ENCODE measurements around the gene KRTAP10-12. TPM values are rescaled to one million over a fixed set of nuclear protein-coding genes. Genes with fewer than 3 reads are reported as not detected.

KRTAP10-12 gene
- total and polyA plus RNA-seq, 2 of the 4 experiments (the other 2 are of a cell fraction) = not detected

GRCh38 chr21:44658913-44659595 lies 37.9 kb upstream of the KRTAP10-12 start:
- in situ Hi-C loops (cut with MboI; ENCODE audit: low sequenced_read_pairs) (no loop called here), intact Hi-C loops (cut with micrococcal nuclease) (loop anchor here (10.0 kb wide), 1 partner anchor 56 kb away; the partner anchor contains the start of gene TSPEAR), dilution Hi-C loops (cut with HindIII; ENCODE audit: low sequenced_read_pairs, unreplicated experiment) (no loop called here)
- Histone ChIP-seq H4K5ac (ENCODE audit: low read depth, low read length) (no peak overlapping the region), H2AK9ac (replicated peaks; ENCODE audit: low read depth, low read length, poor library complexity) (no peak overlapping the region), H2BK20ac (ENCODE audit: low read depth, low read length) (no peak overlapping the region), H3K4me1 (ENCODE audit: control insufficient read depth, insufficient read depth, low read length) (no peaks in the 10 kb centered on the region), H3K4me3 (ENCODE audit: insufficient read depth, low read depth, low read length) (no peak overlapping the region), H3K27me3 (ENCODE audit: control insufficient read depth, insufficient read depth, low read length) (peaks cover 2% of the 10 kb centered on the region; the same call in 1 of the 2 replicates), H3K23ac (ENCODE audit: low read depth, low read length) (no peak overlapping the region), H3K4me2 (ENCODE audit: low read depth, low read length) (no peak overlapping the region), H3K9ac (ENCODE audit: low read depth, low read length) (no peak overlapping the region), H2AFZ (replicated peaks; ENCODE audit: low read length, poor library complexity) (peak overlapping the region; percentile 14), H3K14ac (replicated peaks; ENCODE audit: low read depth, low read length) (no peak overlapping the region), H3K27ac (ENCODE audit: insufficient read depth, low read length) (no peak overlapping the region), H3K79me1 (ENCODE audit: low read depth in 1 of 2, low read length in 2 of 2) (no peaks in the 10 kb centered on the region), H3K4ac (ENCODE audit: low read depth, low read length) (no peak overlapping the region), H2BK15ac (ENCODE audit: low read depth, low read length) (no peak overlapping the region), H3K9me1 (ENCODE audit: insufficient read depth, low read length) (no peaks in the 10 kb centered on the region), H3K36me3 (ENCODE audit: control insufficient read depth, insufficient read depth, low read length) (no peaks in the 10 kb centered on the region), H4K8ac (ENCODE audit: low read depth in 2 of 2, low read length in 2 of 2) (no peak overlapping the region), H2BK5ac (ENCODE audit: low read depth, low read length, poor library complexity, severe bottlenecking) (no peak overlapping the region), H2AK5ac (ENCODE audit: low read depth, low read length) (no peak overlapping the region), H3K18ac (ENCODE audit: low read depth, low read length) (no peak overlapping the region), H3K9me3 (ENCODE audit: control insufficient read depth, insufficient read depth, low read length) (peaks cover 3% of the 10 kb centered on the region), H4K20me1 (ENCODE audit: insufficient read depth, low read length) (no peaks in the 10 kb centered on the region), H3K56ac (ENCODE audit: extremely low read depth, insufficient read depth, low read length) (no peak overlapping the region), H2BK120ac (ENCODE audit: low read depth, low read length) (no peak overlapping the region), H4K91ac (ENCODE audit: insufficient read depth, low read depth, low read length) (no peak overlapping the region)
- no peak for ATAC-seq (ENCODE audit: low read depth)
- WGBS, 2 experiments (ENCODE audit: extremely low coverage in 2 of 2, insufficient read length in 1 of 2) = no CpG with 5 or more reads among the region's 11 CpGs
- no TSS peak for BruUV-seq (replicated peaks)
- CTCF ChIA-PET = no interaction called here
- POLR2A ChIA-PET (ENCODE audit: unreplicated experiment) = no interaction called here
- no peak for DNase-seq
- TF ChIP-seq CTCF (conservative IDR thresholded peaks at IDR 0.05; ENCODE audit: low read depth, low read length) = no peak
- TF ChIP-seq CEBPB (IDR thresholded peaks at IDR 0.05; ENCODE audit: low read depth, low read length) = no peak
- no peak for TF ChIP-seq BHLHE40 (IDR thresholded peaks at IDR 0.05; ENCODE audit: low read depth, low read length)
- no peak for TF ChIP-seq USF2 (IDR thresholded peaks at IDR 0.05; ENCODE audit: low read depth, low read length)
- no peak for TF ChIP-seq RAD21 (IDR thresholded peaks at IDR 0.05; ENCODE audit: low read length)
- no peak for TF ChIP-seq RFX5 (IDR thresholded peaks at IDR 0.05; ENCODE audit: low read depth, low read length)
- no peak for TF ChIP-seq POLR2A (IDR thresholded peaks at IDR 0.05; ENCODE audit: low read depth, low read length)
- no peak for TF ChIP-seq FOS (IDR thresholded peaks at IDR 0.05; ENCODE audit: low read depth, low read length)
- TF ChIP-seq SMC3 (IDR thresholded peaks at IDR 0.05; ENCODE audit: low read depth, low read length) = no peak
- TF ChIP-seq NFE2L2 (IDR thresholded peaks at IDR 0.05; ENCODE audit: low read depth, low read length) = no peak
